HG02852 (cell line): Measurements from ENCODE around the gene MEFV.
"Not testable (repeated sequence)": the region's sequence is repeated elsewhere in the genome, so short reads cannot be mapped to it uniquely, and the experiment has no call there.

Experiments
- ATAC-seq: cut with Tn5 transposase; IDR thresholded peaks from one replicate; pipeline ENCODE4 v1.9.1; 2021; ENCODE audit warnings: mild to moderate bottlenecking, moderate library complexity; ENCODE audit not compliant: unreplicated experiment

The MEFV gene

GRCh38 chr16:3256146-3256865 lies at the start of gene MEFV:
Gene MEFV (minus strand): TSS chr16:3256633. CDS start chr16:3256587, 46 bp downstream.
- no peak for ATAC-seq

- no peak for ATAC-seq
Measured at GRCh38 chr16:3306078-3306477, 49.6 kb upstream of the MEFV start.

- peak; percentile 97 for ATAC-seq
Measured at GRCh38 chr16:3305109-3306068, 49.0 kb upstream of the MEFV start, which contains the start of the genes TIGD7 and ZNF75A. Gene TIGD7 (minus strand): TSS chr16:3305430. CDS start chr16:3300614, 4,816 bp downstream. Gene ZNF75A (plus strand): TSS chr16:3305497. CDS start chr16:3308429, 2,932 bp downstream.

GRCh38 chr16:3304370-3304769 lies 47.9 kb upstream of the MEFV start:
- no peak for ATAC-seq

DNA sequence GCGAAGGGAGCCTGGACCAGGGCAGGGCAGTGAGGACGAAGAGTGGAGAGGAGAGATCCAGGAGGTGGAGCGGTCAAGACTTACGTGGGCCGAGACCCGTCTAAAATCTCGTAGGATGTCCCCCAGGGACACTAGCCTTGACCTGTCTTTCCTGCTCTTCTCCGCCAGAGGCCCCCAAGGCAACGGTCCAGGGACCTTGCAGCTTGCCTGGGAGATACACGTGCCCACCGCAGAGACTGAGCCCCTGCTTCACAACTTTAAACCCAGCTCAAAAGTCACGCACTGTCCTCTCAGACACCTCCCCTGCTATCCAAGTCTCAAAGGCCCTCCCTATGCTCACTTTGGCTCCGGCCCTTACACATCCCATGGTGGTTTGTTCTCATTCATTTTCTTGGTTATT lies 39.4 kb upstream of the MEFV start:
- ATAC-seq, result no peak

DNA sequence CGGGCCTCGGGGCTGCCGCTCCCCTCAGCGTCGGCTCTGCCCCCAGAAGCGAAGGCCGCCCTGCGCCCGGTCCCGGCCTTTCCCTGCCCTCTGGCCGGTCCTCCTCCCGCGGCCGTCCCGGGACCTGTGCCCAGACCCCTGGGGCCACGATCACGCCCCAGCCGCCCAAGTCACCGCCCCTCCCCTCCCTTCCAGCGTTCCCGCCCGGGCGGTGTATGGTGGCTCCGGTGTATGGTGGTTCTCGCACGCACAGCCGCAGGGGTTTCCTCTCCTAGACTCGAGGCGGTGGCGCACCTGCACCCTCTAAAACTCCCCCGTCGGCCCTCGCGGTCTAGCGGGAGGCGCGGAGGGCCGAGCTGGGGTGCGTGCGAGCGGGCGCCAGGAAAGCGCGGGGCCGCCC lies 38.8 kb upstream of the MEFV start:
- ATAC-seq, result no peak

- no peak for ATAC-seq
Measured at GRCh38 chr16:3292604-3293003, 36.2 kb upstream of the MEFV start.

GRCh38 chr16:3289998-3290673 lies 33.7 kb upstream of the MEFV start:
- no peak for ATAC-seq

- ATAC-seq, result no peak
Measured at GRCh38 chr16:3285131-3285530, 28.7 kb upstream of the MEFV start.

DNA sequence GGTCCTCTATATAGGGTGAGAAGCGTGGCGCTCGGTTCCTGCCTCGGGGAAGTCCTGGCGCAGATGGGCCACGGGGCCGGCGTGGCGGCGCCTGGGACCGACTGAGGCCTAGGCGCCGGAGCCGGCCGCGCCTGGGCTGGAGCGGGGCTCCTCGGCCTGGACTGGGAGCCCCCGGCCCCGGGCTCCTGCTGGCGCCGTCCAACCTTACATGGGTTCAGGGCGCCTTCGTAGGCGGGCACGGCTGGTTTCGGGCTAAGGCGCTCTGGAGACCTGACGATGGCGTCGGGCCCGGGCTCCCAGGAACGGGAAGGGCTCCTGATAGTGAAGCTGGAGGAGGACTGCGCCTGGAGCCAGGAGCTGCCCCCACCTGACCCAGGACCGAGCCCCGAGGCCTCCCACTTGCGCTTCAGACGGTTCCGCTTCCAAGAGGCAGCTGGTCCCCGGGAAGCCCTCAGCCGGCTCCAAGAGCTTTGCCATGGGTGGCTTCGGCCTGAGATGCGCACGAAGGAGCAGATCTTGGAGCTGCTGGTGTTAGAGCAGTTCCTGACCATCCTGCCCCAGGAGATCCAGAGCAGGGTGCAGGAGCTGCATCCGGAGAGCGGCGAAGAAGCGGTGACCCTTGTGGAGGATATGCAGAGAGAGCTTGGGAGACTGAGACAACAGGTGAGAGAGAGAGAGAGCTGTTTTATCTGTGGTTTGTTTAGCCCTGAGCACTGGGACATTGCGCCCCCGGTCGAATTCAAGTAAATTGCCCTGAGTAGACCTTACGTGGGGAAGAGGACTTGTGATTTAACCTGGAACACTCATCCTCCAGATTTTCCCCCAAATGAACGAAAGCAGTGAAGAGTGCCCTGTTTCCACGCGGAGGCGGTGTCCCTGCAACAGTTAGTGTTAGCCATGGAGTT lies 27.4 kb upstream of the MEFV start:
- no peak for ATAC-seq

- peak; percentile 80 for ATAC-seq
Measured at GRCh38 chr16:3282730-3283542, 26.5 kb upstream of the MEFV start, which contains the start of gene ZNF263. Gene ZNF263 (plus strand): TSS chr16:3283491. CDS start chr16:3283819, 328 bp downstream.

GRCh38 chr16:3282103-3282729 lies 25.8 kb upstream of the MEFV start:
- peak; percentile 23 for ATAC-seq

DNA sequence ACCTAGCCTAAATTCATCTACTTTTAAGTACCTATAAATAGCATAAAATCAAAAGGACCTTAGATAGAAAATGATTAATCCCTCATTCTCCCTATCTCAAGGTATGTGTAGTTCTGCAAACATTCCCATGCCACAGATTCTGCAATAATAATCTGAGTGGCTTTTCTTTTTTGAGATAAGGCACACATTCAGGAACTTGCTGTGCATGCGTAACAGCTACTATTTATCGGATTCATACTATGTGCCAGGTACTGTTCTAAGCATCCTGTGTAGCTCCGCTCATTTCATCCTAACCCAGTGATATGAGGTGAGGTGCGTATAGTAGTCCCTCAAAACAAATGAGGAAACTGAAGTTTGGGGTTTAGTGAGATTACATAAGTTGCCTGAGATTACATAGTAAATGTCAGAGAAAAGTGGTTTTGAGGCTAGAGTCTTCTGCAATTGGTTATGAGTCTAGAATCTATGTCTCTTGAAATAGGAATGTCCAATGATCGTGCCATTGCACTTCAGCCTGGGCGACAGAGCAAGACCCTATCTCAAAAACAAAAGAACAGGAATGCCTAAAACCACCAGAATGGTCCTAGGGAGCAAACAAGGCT lies 24.9 kb upstream of the MEFV start:
- ATAC-seq, result no peak

DNA sequence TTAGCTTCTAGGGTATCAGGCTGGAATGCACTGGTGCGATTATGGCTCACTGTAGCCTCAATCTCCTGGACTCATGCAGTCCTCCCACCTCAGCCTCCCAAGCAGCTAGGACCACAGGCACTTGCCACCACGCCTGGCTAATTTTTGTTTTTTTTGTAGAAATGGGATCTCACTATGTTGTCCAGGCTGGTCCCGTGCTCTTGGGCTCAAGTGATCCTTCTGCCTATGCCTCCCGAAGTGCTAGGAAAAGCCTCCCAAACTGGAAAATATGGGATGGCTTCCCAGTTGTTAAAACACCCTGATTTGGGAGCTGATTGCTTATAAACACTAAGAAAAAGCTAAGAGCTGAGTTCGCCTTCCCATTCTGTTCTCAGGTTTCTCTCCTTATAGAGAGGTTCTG lies 20.2 kb upstream of the MEFV start:
- ATAC-seq, result no peak

GRCh38 chr16:3274947-3275346 lies 18.5 kb upstream of the MEFV start:
- ATAC-seq, result no peak

DNA sequence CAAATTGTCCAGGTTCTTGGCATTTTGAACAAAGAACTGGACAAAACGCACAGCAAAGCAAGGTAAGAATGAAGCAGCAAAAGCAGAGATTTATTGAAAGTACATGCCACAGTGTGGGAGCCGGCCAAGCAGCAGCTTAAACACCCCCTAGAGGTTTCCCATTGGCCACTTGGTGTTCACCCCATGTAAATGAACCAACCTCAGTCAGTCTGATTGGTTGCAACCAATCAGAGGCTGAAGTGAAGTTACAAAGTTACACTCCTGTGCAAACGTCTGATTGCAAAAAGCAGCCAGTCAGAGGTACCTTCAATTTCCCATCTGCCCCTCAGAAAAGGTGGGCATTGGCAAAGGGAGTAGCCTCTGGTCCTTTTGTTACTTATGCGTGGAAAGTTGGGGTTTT lies 18.1 kb upstream of the MEFV start:
- ATAC-seq, result no peak

GRCh38 chr16:3271281-3271680 lies 14.8 kb upstream of the MEFV start:
- not testable (repeated sequence) for ATAC-seq

GRCh38 chr16:3270718-3271117 lies 14.3 kb upstream of the MEFV start:
- not testable (repeated sequence) for ATAC-seq
